ENCODE results near the gene ORC3.
"Not testable (repeated sequence)": the region's sequence is repeated elsewhere in the genome, so short reads cannot be mapped to it uniquely, and the experiment has no call there.

Gene ORC3

GRCh38 chr6:87686636-87687205 is 96.8 kb downstream of the ORC3 start:
- H4K8ac ChIP-seq (ENCODE audit: low read length); H3K4ac ChIP-seq (ENCODE audit: low read depth in 1 of 2, low read length in 2 of 2); DNase-seq; H3K23ac ChIP-seq (ENCODE audit: low read length in 2 of 2); H3K27me3 ChIP-seq (ENCODE audit: control insufficient read depth in 1 of 2, insufficient read depth in 1 of 2, low read length in 2 of 2); H3K14ac ChIP-seq (ENCODE audit: low read length in 2 of 2); H2AK5ac ChIP-seq (ENCODE audit: low read length, severe bottlenecking); H3K4me1 ChIP-seq (ENCODE audit: control insufficient read depth, insufficient read depth, low read depth, low read length); H3K4me3 ChIP-seq (ENCODE audit: insufficient read depth in 1 of 2, low read depth in 1 of 2, low read length in 2 of 2); H2BK15ac ChIP-seq (ENCODE audit: low read depth, poor library complexity, severe bottlenecking); H3K36me3 ChIP-seq (ENCODE audit: control insufficient read depth in 1 of 2, insufficient read depth in 2 of 2, low read depth in 1 of 2, low read length in 2 of 2); H3K4me2 ChIP-seq (ENCODE audit: low read length, poor library complexity, severe bottlenecking); H3K79me1 ChIP-seq (replicated peaks; ENCODE audit: low read length, poor library complexity, severe bottlenecking); H2BK5ac ChIP-seq (ENCODE audit: low read depth, low read length, poor library complexity, severe bottlenecking); H3K9me3 ChIP-seq (ENCODE audit: control insufficient read depth, low read length); H2BK120ac ChIP-seq (ENCODE audit: low read depth, low read length); H2BK12ac ChIP-seq (ENCODE audit: low read length in 2 of 2); H3K18ac ChIP-seq (ENCODE audit: low read depth in 1 of 2, low read length in 2 of 2); H4K91ac ChIP-seq (ENCODE audit: low read length); H2AFZ ChIP-seq (ENCODE audit: low read depth, low read length); H3K9ac ChIP-seq (ENCODE audit: low read length); H3K27ac ChIP-seq (ENCODE audit: low read length, poor library complexity, severe bottlenecking): not testable (repeated sequence)
- 98% methylated on average over 11 of the region's 11 CpGs for WGBS

- Histone ChIP-seq H2BK12ac (ENCODE audit: low read length in 2 of 2) (no peak overlapping the region), H4K91ac (ENCODE audit: low read length) (no peak overlapping the region), H3K4me2 (ENCODE audit: low read length, poor library complexity, severe bottlenecking) (no peak overlapping the region), H2BK15ac (ENCODE audit: low read depth, poor library complexity, severe bottlenecking) (no peak overlapping the region), H3K4me1 (ENCODE audit: control insufficient read depth, insufficient read depth, low read depth, low read length) (peaks cover 7% of the 10 kb centered on the region), H3K36me3 (ENCODE audit: control insufficient read depth in 1 of 2, insufficient read depth in 2 of 2, low read depth in 1 of 2, low read length in 2 of 2) (no peaks in the 10 kb centered on the region), H3K79me1 (replicated peaks; ENCODE audit: low read length, poor library complexity, severe bottlenecking) (no peaks in the 10 kb centered on the region), H3K14ac (ENCODE audit: low read length in 2 of 2) (no peak overlapping the region), H4K8ac (ENCODE audit: low read length) (no peak overlapping the region), H3K4me3 (ENCODE audit: insufficient read depth in 1 of 2, low read depth in 1 of 2, low read length in 2 of 2) (no peak overlapping the region), H3K9ac (ENCODE audit: low read length) (no peak overlapping the region), H3K4ac (ENCODE audit: low read depth in 1 of 2, low read length in 2 of 2) (no peak overlapping the region), H3K9me3 (ENCODE audit: control insufficient read depth, low read length) (no peaks in the 10 kb centered on the region), H3K18ac (ENCODE audit: low read depth in 1 of 2, low read length in 2 of 2) (no peak overlapping the region), H3K27me3 (ENCODE audit: control insufficient read depth in 1 of 2, insufficient read depth in 1 of 2, low read length in 2 of 2) (no peaks in the 10 kb centered on the region), H2AFZ (ENCODE audit: low read depth, low read length) (no peak overlapping the region), H2BK5ac (ENCODE audit: low read depth, low read length, poor library complexity, severe bottlenecking) (no peak overlapping the region), H3K27ac (ENCODE audit: low read length, poor library complexity, severe bottlenecking) (no peak overlapping the region), H2AK5ac (ENCODE audit: low read length, severe bottlenecking) (no peak overlapping the region), H3K23ac (ENCODE audit: low read length in 2 of 2) (no peak overlapping the region), H2BK120ac (ENCODE audit: low read depth, low read length) (no peak overlapping the region)
- DNase-seq = no peak
- WGBS = 96% methylated on average over 2 of the region's 3 CpGs
Measured at GRCh38 chr6:87687296-87687695, 97.4 kb downstream of the ORC3 start.

- not testable (repeated sequence) for H3K9ac ChIP-seq (ENCODE audit: low read length); H3K79me1 ChIP-seq (replicated peaks; ENCODE audit: low read length, poor library complexity, severe bottlenecking); H4K91ac ChIP-seq (ENCODE audit: low read length); H3K14ac ChIP-seq (ENCODE audit: low read length in 2 of 2); H2AK5ac ChIP-seq (ENCODE audit: low read length, severe bottlenecking); H2BK120ac ChIP-seq (ENCODE audit: low read depth, low read length); H4K8ac ChIP-seq (ENCODE audit: low read length); H3K4me1 ChIP-seq (ENCODE audit: control insufficient read depth, insufficient read depth, low read depth, low read length); H2AFZ ChIP-seq (ENCODE audit: low read depth, low read length); H3K27ac ChIP-seq (ENCODE audit: low read length, poor library complexity, severe bottlenecking); H3K4ac ChIP-seq (ENCODE audit: low read depth in 1 of 2, low read length in 2 of 2); H2BK5ac ChIP-seq (ENCODE audit: low read depth, low read length, poor library complexity, severe bottlenecking); H2BK12ac ChIP-seq (ENCODE audit: low read length in 2 of 2); DNase-seq; H3K4me3 ChIP-seq (ENCODE audit: insufficient read depth in 1 of 2, low read depth in 1 of 2, low read length in 2 of 2); H3K4me2 ChIP-seq (ENCODE audit: low read length, poor library complexity, severe bottlenecking); H2BK15ac ChIP-seq (ENCODE audit: low read depth, poor library complexity, severe bottlenecking); H3K23ac ChIP-seq (ENCODE audit: low read length in 2 of 2); H3K27me3 ChIP-seq (ENCODE audit: control insufficient read depth in 1 of 2, insufficient read depth in 1 of 2, low read length in 2 of 2); H3K36me3 ChIP-seq (ENCODE audit: control insufficient read depth in 1 of 2, insufficient read depth in 2 of 2, low read depth in 1 of 2, low read length in 2 of 2); H3K18ac ChIP-seq (ENCODE audit: low read depth in 1 of 2, low read length in 2 of 2); H3K9me3 ChIP-seq (ENCODE audit: control insufficient read depth, low read length)
- WGBS = 97% methylated on average over 8 of the region's 9 CpGs
Measured at GRCh38 chr6:87687893-87688292, 98.0 kb downstream of the ORC3 start.

GRCh38 chr6:87690441-87690840 is 100.5 kb downstream of the ORC3 start:
- H4K8ac ChIP-seq (ENCODE audit: low read length) = no peak overlapping the region
- no peak overlapping the region for H3K4me2 ChIP-seq (ENCODE audit: low read length, poor library complexity, severe bottlenecking)
- no peak for DNase-seq
- H4K91ac ChIP-seq (ENCODE audit: low read length) = no peak overlapping the region
- no peaks in the 10 kb centered on the region for H3K27me3 ChIP-seq (ENCODE audit: control insufficient read depth in 1 of 2, insufficient read depth in 1 of 2, low read length in 2 of 2)
- WGBS = 96% methylated on average over 3 of the region's 3 CpGs
- peaks cover 6% of the 10 kb centered on the region for H3K4me1 ChIP-seq (ENCODE audit: control insufficient read depth, insufficient read depth, low read depth, low read length)
- H2BK15ac ChIP-seq (ENCODE audit: low read depth, poor library complexity, severe bottlenecking) = no peak overlapping the region
- no peak overlapping the region for H3K4ac ChIP-seq (ENCODE audit: low read depth in 1 of 2, low read length in 2 of 2)
- H2AFZ ChIP-seq (ENCODE audit: low read depth, low read length) = no peak overlapping the region
- no peak overlapping the region for H3K23ac ChIP-seq (ENCODE audit: low read length in 2 of 2)
- no peaks in the 10 kb centered on the region for H3K79me1 ChIP-seq (replicated peaks; ENCODE audit: low read length, poor library complexity, severe bottlenecking)
- no peaks in the 10 kb centered on the region for H3K36me3 ChIP-seq (ENCODE audit: control insufficient read depth in 1 of 2, insufficient read depth in 2 of 2, low read depth in 1 of 2, low read length in 2 of 2)
- H2BK12ac ChIP-seq (ENCODE audit: low read length in 2 of 2) = no peak overlapping the region
- no peak overlapping the region for H3K18ac ChIP-seq (ENCODE audit: low read depth in 1 of 2, low read length in 2 of 2)
- no peak overlapping the region for H3K9ac ChIP-seq (ENCODE audit: low read length)
- no peak overlapping the region for H2AK5ac ChIP-seq (ENCODE audit: low read length, severe bottlenecking)
- no peak overlapping the region for H3K27ac ChIP-seq (ENCODE audit: low read length, poor library complexity, severe bottlenecking)
- no peak overlapping the region for H3K14ac ChIP-seq (ENCODE audit: low read length in 2 of 2)
- no peak overlapping the region for H2BK5ac ChIP-seq (ENCODE audit: low read depth, low read length, poor library complexity, severe bottlenecking)
- H2BK120ac ChIP-seq (ENCODE audit: low read depth, low read length) = no peak overlapping the region
- H3K9me3 ChIP-seq (ENCODE audit: control insufficient read depth, low read length) = no peaks in the 10 kb centered on the region
- H3K4me3 ChIP-seq (ENCODE audit: insufficient read depth in 1 of 2, low read depth in 1 of 2, low read length in 2 of 2) = no peak overlapping the region
